Thyroid gland (tissue), 4 donors: Measurements from ENCODE around the gene GPRIN2.
"Not testable (repeated sequence)": the region's sequence is repeated elsewhere in the genome, so short reads cannot be mapped to it uniquely, and the experiment has no call there.

Source experiments
- CTCF ChIP-seq, 6 experiments: fragments of 200-600 bp in 3 of 6; fragments of 450-650 bp in 3 of 6; sonication (generic) in 3 of 6; IDR thresholded peaks; one replicate each; pipeline ENCODE4 v1.5.1; 2016 to 2019; ENCODE audit warnings: antibody characterized with exemption in 6 of 6, mild to moderate bottlenecking in 2 of 6, inconsistent platforms in 1 of 6, moderate library complexity in 1 of 6
- POLR2A ChIP-seq, 2 donors: fragments of 450-650 bp; IDR thresholded peaks; one replicate each; pipeline ENCODE4 v1.6.1; 2017; ENCODE audit warnings: antibody characterized with exemption in 2 of 2, mild to moderate bottlenecking in 2 of 2, moderate library complexity in 1 of 2

- not testable (repeated sequence) for TF ChIP-seq POLR2A, CTCF (IDR thresholded peaks at IDR 0.05)
Measured at GRCh38 chr10:46573314-46573713, 16.9 kb upstream of the GPRIN2 start.
